Mesothelial cell of epicardium (in vitro differentiated cells): ENCODE measurements around the gene ZSCAN16. TPM values are rescaled to one million over a fixed set of nuclear protein-coding genes. Genes with fewer than 3 reads are reported as not detected.

Experiments
- DNase-seq, 2 experiments: peaks; one replicate each; pipeline ENCODE4 v3.0.0; 2021; ENCODE audit warnings: low spot score in 2 of 2; ENCODE audit not compliant: unreplicated experiment in 2 of 2
- H3K27ac Mint-ChIP-seq: 2 replicates; pipeline ENCODE4 v1.8.0; 2021; ENCODE audit warnings: mixed read lengths
- H3K27me3 Mint-ChIP-seq: 2 replicates; pipeline ENCODE4 v1.8.0; 2021; ENCODE audit warnings: low read depth, mixed read lengths
- H3K36me3 Mint-ChIP-seq: 2 replicates; pipeline ENCODE4 v1.8.0; 2021; ENCODE audit warnings: mixed read lengths
- H3K4me1 Mint-ChIP-seq: 2 replicates; pipeline ENCODE4 v1.8.0; 2021; ENCODE audit warnings: mixed read lengths
- H3K4me3 Mint-ChIP-seq: 2 replicates; pipeline ENCODE4 v1.8.0; 2021; ENCODE audit warnings: mild to moderate bottlenecking, moderate library complexity, mixed read lengths
- H3K9me3 Mint-ChIP-seq: 2 replicates; pipeline ENCODE4 v1.8.0; 2021; ENCODE audit warnings: mixed read lengths
- CTCF ChIP-seq: fragments of 200-600 bp; sonication (generic); IDR thresholded peaks from one replicate; pipeline ENCODE4 v1.5.0; 2021; ENCODE audit warnings: antibody characterized with exemption; ENCODE audit not compliant: unreplicated experiment
- total RNA-seq: library from RNA; stranded (reverse); gene quantifications from 3 replicates; pipeline ENCODE4 v1.2.1, GENCODE V29; 2021

Gene ZSCAN16
- total RNA-seq, 1 donor from 2014 or later = 11.3 TPM

DNA sequence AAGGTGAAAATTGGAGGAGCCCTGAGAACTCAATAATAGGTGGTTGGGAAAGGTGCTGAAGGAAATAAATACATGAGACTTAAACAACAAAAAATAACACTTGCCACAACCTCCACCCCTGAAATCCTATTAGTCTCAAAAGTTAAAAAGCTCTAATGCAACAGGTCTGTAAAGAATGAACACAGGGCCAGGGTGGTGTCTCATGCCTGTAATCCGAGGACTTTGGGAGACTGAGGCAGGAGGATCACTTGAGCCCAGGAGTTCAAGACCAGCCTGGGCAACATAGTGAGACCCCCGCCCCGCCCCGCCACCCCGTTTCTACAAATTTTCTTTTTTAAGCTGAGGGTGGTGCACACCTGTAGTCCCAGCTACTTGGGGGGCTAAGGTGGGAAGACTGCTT is 16.2 kb downstream of the ZSCAN16 start:
- H3K4me1 Mint-ChIP-seq = peaks cover 39% of the 10 kb centered on the region
- peaks cover 6% of the 10 kb centered on the region for H3K27me3 Mint-ChIP-seq
- no peak for DNase-seq
- H3K4me3 Mint-ChIP-seq = no peak overlapping the region
- H3K36me3 Mint-ChIP-seq = peaks cover 13% of the 10 kb centered on the region
- no peak for TF ChIP-seq CTCF
- no peaks in the 10 kb centered on the region for H3K9me3 Mint-ChIP-seq
- H3K27ac Mint-ChIP-seq = no peak overlapping the region

GRCh38 chr6:28141500-28142329 is 17.3 kb downstream of the ZSCAN16 start, which contains the start of gene ZKSCAN8:
Gene ZKSCAN8 (plus strand): TSS chr6:28141883. CDS start chr6:28148408, 6,525 bp downstream.
- Mint-ChIP-seq H3K27me3 (peaks cover 6% of the 10 kb centered on the region), H3K9me3 (no peaks in the 10 kb centered on the region), H3K4me3 (peak within 1 kb of the TSS; percentile 96), H3K27ac (peak within 1 kb of the TSS; percentile 85), H3K36me3 (peaks cover 22% of the 10 kb centered on the region), H3K4me1 (peaks cover 28% of the 10 kb centered on the region)
- DNase-seq = peak; percentile 49 to 71
- no peak for TF ChIP-seq CTCF

GRCh38 chr6:28142446-28142845 is 18.0 kb downstream of the ZSCAN16 start:
- TF ChIP-seq CTCF = no peak
- H3K27me3 Mint-ChIP-seq = peaks cover 6% of the 10 kb centered on the region
- H3K27ac Mint-ChIP-seq = peak overlapping the region; percentile 85
- H3K9me3 Mint-ChIP-seq = no peaks in the 10 kb centered on the region
- H3K4me1 Mint-ChIP-seq = peaks cover 25% of the 10 kb centered on the region
- H3K4me3 Mint-ChIP-seq = peak overlapping the region; percentile 96
- H3K36me3 Mint-ChIP-seq = peaks cover 22% of the 10 kb centered on the region
- no peak for DNase-seq

DNA sequence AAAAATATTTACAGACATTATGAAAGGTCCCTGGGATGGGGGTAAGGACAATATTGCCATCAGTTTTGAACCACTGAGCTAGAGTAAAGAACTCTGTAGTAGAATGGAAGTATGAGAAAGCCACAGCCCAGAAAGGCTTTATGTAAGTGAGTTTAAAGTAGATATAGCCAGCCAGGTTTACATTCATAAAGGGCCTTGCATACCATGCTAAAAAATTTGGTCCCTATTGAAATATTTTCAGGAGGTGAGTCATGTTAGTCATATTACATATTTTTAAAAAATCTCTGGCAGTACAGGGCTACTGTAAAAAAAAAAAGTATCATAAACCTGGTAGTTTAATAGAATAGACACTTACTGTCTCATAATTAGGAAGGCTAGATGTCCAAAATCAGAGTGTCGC is 20.8 kb downstream of the ZSCAN16 start:
- Mint-ChIP-seq H3K27me3 (peaks cover 4% of the 10 kb centered on the region), H3K4me1 (peaks cover 17% of the 10 kb centered on the region), H3K36me3 (peaks cover 43% of the 10 kb centered on the region), H3K4me3 (no peak overlapping the region), H3K27ac (no peak overlapping the region), H3K9me3 (no peaks in the 10 kb centered on the region)
- no peak for DNase-seq
- no peak for TF ChIP-seq CTCF

DNA sequence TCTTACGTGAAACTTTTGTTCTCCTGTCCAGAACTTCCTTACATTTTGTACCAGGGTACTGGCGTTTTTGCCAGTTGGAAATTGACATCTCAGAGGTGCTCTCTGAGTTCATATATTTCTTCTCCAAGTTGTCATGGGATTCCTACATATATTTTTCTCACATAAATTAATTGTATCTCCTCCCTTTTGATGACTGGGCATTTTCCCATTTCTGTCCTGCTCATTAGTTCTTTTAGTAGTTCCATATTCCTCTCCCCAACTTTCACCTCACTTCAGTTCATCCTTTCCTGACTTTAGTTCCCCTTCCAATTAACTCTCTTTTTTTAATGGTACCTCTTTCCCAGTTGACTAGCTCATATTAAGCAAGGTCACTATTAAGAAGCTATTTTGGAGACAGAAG is 28.1 kb downstream of the ZSCAN16 start:
- DNase-seq = no peak
- Mint-ChIP-seq H3K9me3 (peaks cover 17% of the 10 kb centered on the region), H3K27ac (no peak overlapping the region), H3K4me1 (no peaks in the 10 kb centered on the region), H3K27me3 (no peaks in the 10 kb centered on the region), H3K36me3 (peaks cover 88% of the 10 kb centered on the region), H3K4me3 (no peak overlapping the region)
- no peak for TF ChIP-seq CTCF
